A549 (cell line): ENCODE data around the gene SYNGR4. TPM values are rescaled to one million over a fixed set of nuclear protein-coding genes. Genes with fewer than 3 reads are reported as not detected.
A peak's percentile ranks its signal among the peaks of the same experiment; 100 is the strongest.

Experiments
- ATAC-seq, 2 experiments: fragments of 200-7000 bp in 1 of 2; fragments of >200 bp in 1 of 2; cut with Nextera tagmentation in 1 of 2; cut with Tn5 transposase in 1 of 2; 3 replicates each; pipeline versions ENCODE4 v1.8.0 to v1.9.1; 2018 to 2020; ENCODE audit warnings: mild to moderate bottlenecking in 1 of 2, moderate library complexity in 1 of 2
- CTCF ChIA-PET: fragments of 300-600 bp; sonication (Branson Sonifier 250); formaldehyde crosslinking; extraction: SDS; loops from one replicate; lab custom pipeline; 2021; ENCODE audit warnings: antibody characterized with exemption, inconsistent platforms; lab: Yijun Ruan, JAX
- POLR2A ChIA-PET: fragments of 350-600 bp; formaldehyde crosslinking; extraction: SDS; loops from one replicate; lab custom pipeline; 2021; ENCODE audit warnings: antibody characterized with exemption, inconsistent platforms; lab: Yijun Ruan, JAX
- DNase-seq, 2 experiments: peaks; one replicate each; pipeline versions ENCODE4 v3.0.0 to v3.0.0-alpha.2; 2011 to 2016; ENCODE audit warnings: low read depth in 1 of 2, low spot score in 1 of 2
- FAIRE-seq: peaks from 2 replicates; lab custom pipeline; 2011; peaks lifted over from hg19 to GRCh38; lab: Jason Lieb, UNC
- H3K27ac ChIP-seq, 2 experiments: fragments of >200 bp; sonication (Bioruptor Twin); formaldehyde crosslinking; 3 replicates each; pipeline ENCODE4 v1.5.1; 2016 to 2017
- H3K4me1 ChIP-seq: fragments of >200 bp; sonication (Bioruptor Twin); formaldehyde crosslinking; 3 replicates; pipeline ENCODE4 v1.6.1; 2016
- H3K4me2 ChIP-seq: fragments of >200 bp; sonication (Bioruptor Twin); formaldehyde crosslinking; 3 replicates; pipeline ENCODE4 v1.6.1; 2016
- H3K4me3 ChIP-seq: fragments of >200 bp; sonication (Bioruptor Twin); formaldehyde crosslinking; 3 replicates; pipeline ENCODE4 v1.5.1; 2016
- H3K9me3 ChIP-seq: fragments of >200 bp; sonication (Bioruptor Twin); formaldehyde crosslinking; 3 replicates; pipeline ENCODE4 v1.6.1; 2016
- BHLHE40 ChIP-seq: IDR thresholded peaks from 2 replicates; pipeline ENCODE4 v1.6.1; 2012; ENCODE audit warnings: low read depth, low read length, inconsistent platforms
- CHD4 ChIP-seq: fragments of 200-600 bp; sonication (generic); IDR thresholded peaks from 2 replicates; pipeline ENCODE4 v1.6.1; 2016; ENCODE audit warnings: antibody characterized with exemption, mild to moderate bottlenecking, borderline replicate concordance
- CTCF ChIP-seq: fragments of >200 bp; sonication (Bioruptor Twin); formaldehyde crosslinking; IDR thresholded peaks from 3 replicates; pipeline ENCODE4 v1.5.1; 2016
- E2F6 ChIP-seq: IDR thresholded peaks from 2 replicates; pipeline ENCODE4 v1.6.1; 2012; ENCODE audit warnings: low read depth, borderline replicate concordance
- EHMT2 ChIP-seq: fragments of 200-600 bp; sonication (generic); IDR thresholded peaks from 2 replicates; pipeline ENCODE4 v1.6.1; 2016; ENCODE audit warnings: antibody characterized with exemption, low read depth, mild to moderate bottlenecking, moderate library complexity
- EP300 ChIP-seq, 2 experiments: fragments of >200 bp; sonication (Bioruptor Twin); formaldehyde crosslinking; IDR thresholded peaks; 2 replicates in 1 of 2; 3 replicates in 1 of 2; pipeline ENCODE4 v1.6.1; 2016 to 2017
- ESRRA ChIP-seq: fragments of 150-350 bp; IDR thresholded peaks from 2 replicates; pipeline ENCODE4 v1.6.1; 2014; ENCODE audit warnings: mild to moderate bottlenecking, low read length, borderline replicate concordance
- FOSB ChIP-seq: fragments of 250-450 bp; sonication (Bioruptor Pico); IDR thresholded peaks from 2 replicates; pipeline ENCODE4 v1.5.0; 2020; ENCODE audit warnings: mild to moderate bottlenecking, moderate library complexity
- HMGXB4 ChIP-seq: fragments of 250-450 bp; sonication (Bioruptor Pico); IDR thresholded peaks from 2 replicates; pipeline ENCODE4 v1.5.0; 2021; ENCODE audit warnings: mild to moderate bottlenecking, moderate library complexity, borderline replicate concordance
- HOXB13 ChIP-seq: fragments of 250-450 bp; sonication (Bioruptor Pico); IDR thresholded peaks from 2 replicates; pipeline ENCODE4 v1.5.0; 2020; ENCODE audit warnings: low read depth, mild to moderate bottlenecking, moderate library complexity
- KDM1A ChIP-seq: fragments of 200-600 bp; sonication (generic); IDR thresholded peaks from 2 replicates; pipeline ENCODE4 v1.6.1; 2016; ENCODE audit warnings: low read depth, mild to moderate bottlenecking
- KDM5A ChIP-seq: fragments of 200-600 bp; sonication (generic); IDR thresholded peaks from 2 replicates; pipeline ENCODE4 v1.6.1; 2016; ENCODE audit warnings: antibody characterized with exemption, mild to moderate bottlenecking
- MAFK ChIP-seq: fragments of 450-650 bp; IDR thresholded peaks from 2 replicates; pipeline ENCODE4 v1.6.1; 2014; ENCODE audit not compliant: partially characterized antibody
- MAX ChIP-seq: IDR thresholded peaks from 2 replicates; pipeline ENCODE4 v1.6.1; 2012
- MYC ChIP-seq: IDR thresholded peaks from 2 replicates; pipeline ENCODE4 v1.6.1; 2012; ENCODE audit warnings: mild to moderate bottlenecking, inconsistent platforms, low read length, improper control_type of control experiment, borderline replicate concordance
- NPAS2 ChIP-seq: fragments of 250-450 bp; sonication (Bioruptor Pico); IDR thresholded peaks from 2 replicates; pipeline ENCODE4 v1.8.0; 2022; ENCODE audit warnings: mild to moderate bottlenecking, moderate library complexity, borderline replicate concordance
- NR3C1 ChIP-seq: fragments of >200 bp; sonication (Bioruptor Twin); formaldehyde crosslinking; IDR thresholded peaks from 3 replicates; pipeline ENCODE4 v1.6.1; 2017
- POLR2AphosphoS2 ChIP-seq: conservative IDR thresholded peaks from 2 replicates; pipeline ENCODE4 v1.6.1; 2012; ENCODE audit warnings: low read length, improper control_type of control experiment, inconsistent platforms
- RARB ChIP-seq: fragments of 250-450 bp; sonication (Bioruptor Pico); IDR thresholded peaks from 2 replicates; pipeline ENCODE4 v1.8.0; 2021; ENCODE audit warnings: mild to moderate bottlenecking, moderate library complexity
- SREBF2 ChIP-seq: fragments of 450-650 bp; IDR thresholded peaks from 2 replicates; pipeline ENCODE4 v1.6.1; 2014; ENCODE audit warnings: mild to moderate bottlenecking, moderate library complexity
- WGBS: methylation state at CpG from one replicate; pipeline ENCODE4 v1.1.6; 2017; ENCODE audit errors: missing lambda C conversion rate; 5-methylcytosine and 5-hydroxymethylcytosine counted together
- polyA plus RNA-seq, 4 experiments: library from polyadenylated mRNA; depleted of rRNA in 3 of 4; stranded (reverse); fragments of >200 nt; fragmentation: RNase III in 1 of 4; extraction: RNeasy Plus Mini Kit Qiagen cat#74134 plus additional on column Dnase treatment in 1 of 4; gene quantifications; 2 replicates in 3 of 4; 3 replicates in 1 of 4; pipeline ENCODE4 v1.2.3, GENCODE V29; 2011 to 2017

Gene SYNGR4
- polyA plus RNA-seq, 2 of the 4 experiments (the other 2 are of a cell fraction): 2.3 to 4.4 TPM

GRCh38 chr19:48330012-48330681, 34.0 kb upstream of the SYNGR4 start:
- ChIA-PET CTCF (interaction anchor here (1.0 to 17.6 kb wide), 4 partner anchors 11 to 61 kb away, joined by 3 to 416 read pairs (median 116); partner anchors contain the start of genes EMP3 and KDELR1), POLR2A (no interaction called here)
- H3K4me3 ChIP-seq: no peak overlapping the region
- H3K27ac ChIP-seq: no peak overlapping the region
- peaks cover 19% of the 10 kb centered on the region for H3K4me1 ChIP-seq
- peaks cover 9% of the 10 kb centered on the region; the same call in 1 of the 3 replicates for H3K9me3 ChIP-seq
- TF ChIP-seq SREBF2 (no peak), MAFK (no peak), KDM1A (no peak)
- WGBS: 87% methylated on average over 41 of the region's 41 CpGs
- DNase-seq (no peak), ATAC-seq (no peak), FAIRE-seq (no peak)
- no peak overlapping the region for H3K4me2 ChIP-seq

- ChIA-PET CTCF (interaction anchor here (0.7 to 17.6 kb wide), 16 partner anchors 9 to 256 kb away, joined by 3 to 416 read pairs (median 13); partner anchors contain the start of genes EMP3, KDELR1, SYNGR4 and TMEM143), POLR2A (interaction anchor here (0.6 to 3.9 kb wide), 7 partner anchors 10 to 409 kb away, joined by 3 to 94 read pairs (median 6); partner anchors contain the start of genes EMP3, KDELR1, SYNGR4 and TMEM143)
- Histone ChIP-seq H3K9me3 (peaks cover 9% of the 10 kb centered on the region; the same call in 1 of the 3 replicates), H3K27ac (peak overlapping the region in 1 of 2 experiments; percentile 9; a peak in 1 of 6 replicates), H3K4me2 (peak overlapping the region; percentile 99), H3K4me3 (peak overlapping the region; percentile 52; the same call in 1 of the 3 replicates), H3K4me1 (peaks cover 12% of the 10 kb centered on the region; the same call in 2 of the 3 replicates)
- WGBS: 76% methylated on average over 6 of the region's 6 CpGs
- 0 out of 6 replicates have a peak, but pooled peaks of 1 of the 2 experiments have one; percentile 3 for ATAC-seq
- TF ChIP-seq SREBF2 (no peak), RARB (CRISPR knock-in tag) (no peak), FOSB (CRISPR knock-in tag) (no peak), MYC (no peak), CHD4 (no peak), MAX (no peak), CTCF (no peak), EP300 (IDR thresholded peaks at IDR 0.05) (no peak), POLR2AphosphoS2 (no peak), HMGXB4 (CRISPR knock-in tag) (no peak), NPAS2 (no peak), E2F6 (no peak), ESRRA (no peak), EHMT2 (no peak), HOXB13 (CRISPR knock-in tag) (no peak), KDM5A (no peak), BHLHE40 (no peak), NR3C1 (no peak)
- DNase-seq: no peak
- FAIRE-seq: no peak
Measured at GRCh38 chr19:48332351-48332661, 31.9 kb upstream of the SYNGR4 start.
